Measurements from ENCODE around the gene PREX1.

GRCh38 chr20:48651271-48651670, 176.5 kb downstream of the PREX1 start:
- no peak for TF ChIP-seq CTCF (IDR thresholded peaks at IDR 0.05 in 8 of 11, conservative IDR thresholded peaks at IDR 0.05 in 3 of 11)
- no peak for TF ChIP-seq POLR2A (IDR thresholded peaks at IDR 0.05)

All from spleen (tissue), 7 donors.